Suprapubic skin (tissue), 4 donors: ENCODE data around the gene NDUFV3. TPM values are rescaled to one million over a fixed set of nuclear protein-coding genes. Genes with fewer than 3 reads are reported as not detected.
"Not testable (repeated sequence)": the region's sequence is repeated elsewhere in the genome, so short reads cannot be mapped to it uniquely, and the experiment has no call there.

Experiments
- DNase-seq, 2 donors: peaks; one replicate each; pipeline ENCODE4 v3.0.0-alpha.2; 2019; ENCODE audit warnings: low spot score in 2 of 2
- H3K27ac ChIP-seq: fragments of 200-600 bp; sonication (generic); one replicate; pipeline ENCODE4 v1.5.1; 2019
- H3K27me3 ChIP-seq: fragments of 200-600 bp; sonication (generic); one replicate; pipeline ENCODE4 v1.5.1; 2019
- H3K36me3 ChIP-seq: fragments of 200-600 bp; sonication (generic); one replicate; pipeline ENCODE4 v1.5.1; 2019
- H3K4me1 ChIP-seq: fragments of 200-600 bp; sonication (generic); one replicate; pipeline ENCODE4 v1.5.1; 2019
- H3K4me3 ChIP-seq: fragments of 200-600 bp; sonication (generic); one replicate; pipeline ENCODE4 v1.5.1; 2019; ENCODE audit warnings: mild to moderate bottlenecking
- H3K9me3 ChIP-seq: fragments of 200-600 bp; sonication (generic); one replicate; pipeline ENCODE4 v1.5.1; 2019
- CTCF ChIP-seq, 2 donors: fragments of 200-600 bp in 1 of 2; fragments of 450-650 bp in 1 of 2; sonication (generic) in 1 of 2; IDR thresholded peaks; one replicate each; pipeline ENCODE4 v1.5.1; 2016 to 2019; ENCODE audit warnings: antibody characterized with exemption in 2 of 2, mild to moderate bottlenecking in 1 of 2, moderate library complexity in 1 of 2
- EP300 ChIP-seq: sonication (generic); formaldehyde crosslinking; IDR thresholded peaks from one replicate; pipeline ENCODE4 v1.6.1; 2017; ENCODE audit warnings: antibody characterized with exemption
- POLR2A ChIP-seq, 2 donors: fragments of 450-650 bp; IDR thresholded peaks; one replicate each; pipeline ENCODE4 v1.6.1; 2017; ENCODE audit warnings: antibody characterized with exemption in 2 of 2, mild to moderate bottlenecking in 2 of 2, moderate library complexity in 2 of 2
- POLR2AphosphoS5 ChIP-seq, 3 donors: sonication (generic); formaldehyde crosslinking; IDR thresholded peaks; one replicate each; pipeline ENCODE4 v1.6.1; 2017; ENCODE audit warnings: antibody characterized with exemption in 3 of 3
- WGBS: methylation state at CpG from one replicate; pipeline ENCODE4 v1.1.5; 2018; 5-methylcytosine and 5-hydroxymethylcytosine counted together
- total RNA-seq, 4 donors: library from RNA; depleted of rRNA; stranded (reverse); fragments of >200 nt; gene quantifications; one replicate each; pipeline ENCODE4 v1.1.0, GENCODE V29; 2016

Gene NDUFV3
- total RNA-seq, 4 donors from 2014 or later, result 44.1 to 69.3 (median 60.0) TPM

DNA sequence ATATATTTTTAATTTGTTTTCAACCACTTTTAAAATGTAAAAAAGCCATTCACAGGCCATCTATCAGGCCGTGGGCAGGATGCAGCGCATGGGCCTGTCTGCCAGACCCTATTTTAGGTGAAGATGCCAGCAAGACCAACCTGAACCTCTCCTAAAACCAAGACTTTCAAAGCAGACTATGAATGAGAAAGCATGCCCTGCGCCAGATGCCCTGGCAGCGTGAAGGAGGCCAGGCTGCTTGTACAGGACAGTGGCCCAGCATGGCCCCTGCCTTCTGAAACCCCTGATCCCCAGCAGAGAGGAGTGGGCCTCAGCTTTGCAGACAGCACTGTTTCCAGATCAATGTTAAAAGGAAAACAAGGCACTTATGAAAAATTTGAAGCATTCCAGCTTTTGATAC is 45.4 kb upstream of the NDUFV3 start:
- H3K4me3 ChIP-seq, result no peak overlapping the region
- WGBS, result 95% methylated on average over 4 of the region's 4 CpGs
- no peaks in the 10 kb centered on the region for H3K27me3 ChIP-seq
- DNase-seq, result peak in 1 of 2 donors; percentile 26
- no peak overlapping the region for H3K27ac ChIP-seq
- H3K9me3 ChIP-seq, result no peaks in the 10 kb centered on the region
- H3K4me1 ChIP-seq, result peaks cover 4% of the 10 kb centered on the region
- TF ChIP-seq POLR2A (IDR thresholded peaks at IDR 0.05) (no peak), POLR2AphosphoS5 (IDR thresholded peaks at IDR 0.05) (no peak)
- H3K36me3 ChIP-seq, result peaks cover 89% of the 10 kb centered on the region

- WGBS, result 94% methylated on average over 95 of the region's 95 CpGs
- H3K36me3 ChIP-seq, result peaks cover 91% of the 10 kb centered on the region
- peak; percentile 15 to 49 for DNase-seq
- H3K4me1 ChIP-seq, H3K4me3 ChIP-seq, H3K27me3 ChIP-seq, H3K9me3 ChIP-seq, H3K27ac ChIP-seq: not testable (repeated sequence)
Measured at GRCh38 chr21:42848144-42848931, 44.8 kb upstream of the NDUFV3 start.

DNA sequence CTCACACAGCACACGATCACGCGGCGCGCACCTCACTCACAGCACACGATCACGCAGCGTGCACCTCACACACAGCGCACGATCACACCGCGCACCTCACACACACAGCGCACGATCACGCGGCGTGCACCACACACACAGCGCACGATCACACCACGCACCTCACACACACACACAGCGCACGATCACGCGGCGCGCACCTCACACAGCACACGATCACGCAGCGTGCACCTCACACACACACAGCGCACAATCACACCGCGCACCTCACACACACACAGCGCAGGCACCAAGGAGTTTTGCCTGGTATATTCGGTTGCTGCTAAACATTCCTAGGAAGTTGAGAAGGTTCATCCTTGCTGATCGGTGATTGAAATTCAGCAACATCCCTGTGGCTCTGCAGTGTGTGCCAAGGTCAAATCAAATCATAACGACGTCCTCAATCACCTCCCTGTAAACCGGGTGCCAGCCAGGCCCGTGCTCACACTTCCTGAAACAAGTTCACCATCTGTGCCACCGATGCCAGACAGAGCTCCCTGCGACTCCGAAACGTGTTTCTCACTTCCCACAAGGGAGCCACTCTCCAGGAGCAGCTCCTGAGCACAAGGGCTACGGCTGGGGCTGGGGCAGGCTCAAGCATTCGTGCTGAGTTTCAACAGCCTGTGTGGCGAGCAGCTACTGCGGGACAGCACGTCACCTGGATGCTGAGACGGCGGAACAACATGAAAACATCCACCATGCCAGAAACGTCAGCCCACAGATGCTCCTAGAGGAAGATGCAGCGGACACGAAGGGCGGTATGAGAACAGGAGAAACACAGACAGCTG is 44.0 kb upstream of the NDUFV3 start:
- 88% methylated on average over 44 of the region's 54 CpGs for WGBS
- no peaks in the 10 kb centered on the region for H3K9me3 ChIP-seq
- H3K27me3 ChIP-seq, result no peaks in the 10 kb centered on the region
- TF ChIP-seq POLR2AphosphoS5 (IDR thresholded peaks at IDR 0.05), result no peak
- no peak overlapping the region for H3K4me3 ChIP-seq
- H3K36me3 ChIP-seq, result peaks cover 92% of the 10 kb centered on the region
- DNase-seq, result no peak
- no peak overlapping the region for H3K27ac ChIP-seq
- peaks cover 4% of the 10 kb centered on the region for H3K4me1 ChIP-seq

DNA sequence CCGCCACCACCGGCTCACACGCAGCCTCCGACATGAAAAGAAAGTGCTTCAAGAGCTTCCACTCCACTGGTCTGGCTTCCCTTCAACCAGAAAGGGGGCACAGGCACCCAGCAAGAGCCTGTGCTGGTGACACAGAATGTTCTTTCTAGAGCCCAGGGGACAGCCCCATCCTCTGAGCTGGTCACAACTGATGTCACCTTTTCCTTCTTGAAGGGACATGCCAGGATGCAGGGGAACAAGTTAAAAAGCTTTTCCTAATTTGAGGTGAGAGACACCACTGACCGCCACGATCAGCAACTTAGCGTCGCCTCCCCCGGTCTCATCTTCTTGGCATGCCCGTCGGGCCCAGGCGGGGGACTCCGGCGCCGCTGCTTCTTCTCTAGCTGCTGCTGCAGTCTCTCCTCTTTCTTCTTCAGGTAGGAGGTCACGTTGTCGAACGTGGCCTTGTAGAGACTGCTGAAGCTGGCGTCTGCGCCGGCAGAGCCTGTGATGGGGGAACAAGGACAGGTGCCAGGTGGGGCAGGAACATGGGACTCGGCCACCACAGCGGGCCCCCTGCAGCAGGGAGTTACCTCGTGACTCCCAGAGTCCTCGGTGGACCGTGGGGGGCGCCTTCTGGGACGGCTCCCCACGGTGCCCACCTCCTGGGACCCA is 43.2 kb upstream of the NDUFV3 start:
- 96% methylated on average over 25 of the region's 29 CpGs for WGBS

GRCh38 chr21:42850463-42850862 is 42.6 kb upstream of the NDUFV3 start:
- Histone ChIP-seq H3K27ac (no peak overlapping the region), H3K27me3 (no peaks in the 10 kb centered on the region), H3K4me3 (no peak overlapping the region), H3K4me1 (no peaks in the 10 kb centered on the region), H3K9me3 (no peaks in the 10 kb centered on the region), H3K36me3 (peaks cover 92% of the 10 kb centered on the region)
- 95% methylated on average over 4 of the region's 10 CpGs for WGBS
- no peak for DNase-seq
- no peak for TF ChIP-seq POLR2A (IDR thresholded peaks at IDR 0.05)
- TF ChIP-seq POLR2AphosphoS5 (IDR thresholded peaks at IDR 0.05), result no peak
- no peak for TF ChIP-seq EP300
- no peak for TF ChIP-seq CTCF (IDR thresholded peaks at IDR 0.05)

More for the DNA sequence above, 43.2 kb upstream of the NDUFV3 start:
- peaks cover 92% of the 10 kb centered on the region for H3K36me3 ChIP-seq
- no peak overlapping the region for H3K27ac ChIP-seq
- no peaks in the 10 kb centered on the region for H3K9me3 ChIP-seq
- H3K4me3 ChIP-seq, result no peak overlapping the region
- H3K27me3 ChIP-seq, result no peaks in the 10 kb centered on the region
- no peak for DNase-seq
- TF ChIP-seq EP300, result no peak
- H3K4me1 ChIP-seq, result peaks cover under 1% of the 10 kb centered on the region

DNA sequence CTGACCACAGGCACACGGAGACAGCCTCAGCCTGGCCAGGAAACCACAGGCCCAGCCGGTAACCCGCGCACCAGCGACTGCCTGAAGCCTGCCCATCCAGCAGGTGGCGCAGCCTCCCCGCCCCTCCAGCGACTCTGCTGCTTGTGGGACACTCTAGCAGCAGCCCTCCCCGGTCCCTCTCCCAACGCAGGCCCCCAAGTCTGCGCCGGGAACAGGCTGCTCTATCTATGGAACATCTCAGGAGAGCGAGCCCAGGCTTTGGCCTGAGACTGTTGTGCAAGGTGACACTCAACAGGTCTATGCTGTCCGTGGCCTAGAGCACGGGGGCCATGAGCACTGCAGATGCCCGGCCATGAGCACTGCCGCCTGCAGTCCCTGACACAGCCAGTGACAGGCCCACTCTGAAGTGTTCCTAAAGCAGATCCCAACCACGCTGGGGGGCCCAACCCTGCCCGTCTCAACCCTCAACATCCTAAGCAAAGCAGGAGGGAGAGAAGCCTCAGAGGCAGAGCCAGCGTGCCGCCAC is 42.2 kb upstream of the NDUFV3 start:
- peaks cover 92% of the 10 kb centered on the region for H3K36me3 ChIP-seq
- H3K4me3 ChIP-seq, result no peak overlapping the region
- DNase-seq, result no peak
- no peak overlapping the region for H3K27ac ChIP-seq
- H3K27me3 ChIP-seq, result no peaks in the 10 kb centered on the region
- 94% methylated on average over 9 of the region's 21 CpGs for WGBS
- TF ChIP-seq POLR2AphosphoS5 (IDR thresholded peaks at IDR 0.05), result no peak
- no peak for TF ChIP-seq POLR2A (IDR thresholded peaks at IDR 0.05)
- no peak for TF ChIP-seq EP300
- TF ChIP-seq CTCF (IDR thresholded peaks at IDR 0.05), result peak; percentile 4 to 22
- H3K9me3 ChIP-seq, result no peaks in the 10 kb centered on the region
- no peaks in the 10 kb centered on the region for H3K4me1 ChIP-seq
